ENCODE results near the gene SCYGR1.

Gene SCYGR1

GRCh38 chr2:227420087-227421052 is 32.6 kb upstream of the SCYGR1 start:
- no peak for TF ChIP-seq ZBTB7A (IDR thresholded peaks at IDR 0.05; ENCODE audit: low read depth)
- TF ChIP-seq NFIC (IDR thresholded peaks at IDR 0.05): no peak
- TF ChIP-seq USF1 (IDR thresholded peaks at IDR 0.05): no peak
- TF ChIP-seq EGR1 (IDR thresholded peaks at IDR 0.05): no peak
- TF ChIP-seq TCF12 (IDR thresholded peaks at IDR 0.05; ENCODE audit: low read depth): no peak
- TF ChIP-seq FOXM1 (IDR thresholded peaks at IDR 0.05; ENCODE audit: borderline replicate concordance, low read depth): no peak
- TF ChIP-seq TAF1 (IDR thresholded peaks at IDR 0.05; ENCODE audit: low read depth): no peak
- no peak for TF ChIP-seq RAD21 (IDR thresholded peaks at IDR 0.05; ENCODE audit: low read depth)
- TF ChIP-seq EP300 (IDR thresholded peaks at IDR 0.05; ENCODE audit: borderline replicate concordance): no peak
- TF ChIP-seq YY1 (IDR thresholded peaks at IDR 0.05; ENCODE audit: low read depth): no peak
- TF ChIP-seq CEBPB (IDR thresholded peaks at IDR 0.05): no peak
- TF ChIP-seq CREB1 (IDR thresholded peaks at IDR 0.05; ENCODE audit: low read depth): no peak
- no peak for TF ChIP-seq REST (IDR thresholded peaks at IDR 0.05; ENCODE audit: low read depth)
- TF ChIP-seq TEAD4 (IDR thresholded peaks at IDR 0.05): no peak
- no peak for TF ChIP-seq MAX (IDR thresholded peaks at IDR 0.05)

- TF ChIP-seq YY1 (IDR thresholded peaks at IDR 0.05; ENCODE audit: low read depth): no peak
- TF ChIP-seq MAX (IDR thresholded peaks at IDR 0.05): no peak
- no peak for TF ChIP-seq NFIC (IDR thresholded peaks at IDR 0.05)
- TF ChIP-seq RAD21 (IDR thresholded peaks at IDR 0.05; ENCODE audit: low read depth): no peak
- no peak for TF ChIP-seq EP300 (IDR thresholded peaks at IDR 0.05; ENCODE audit: borderline replicate concordance)
- TF ChIP-seq FOXM1 (IDR thresholded peaks at IDR 0.05; ENCODE audit: borderline replicate concordance, low read depth): no peak
- TF ChIP-seq CREB1 (IDR thresholded peaks at IDR 0.05; ENCODE audit: low read depth): no peak
- TF ChIP-seq TAF1 (IDR thresholded peaks at IDR 0.05; ENCODE audit: low read depth): no peak
- TF ChIP-seq REST (IDR thresholded peaks at IDR 0.05; ENCODE audit: low read depth): no peak
- TF ChIP-seq TCF12 (IDR thresholded peaks at IDR 0.05; ENCODE audit: low read depth): no peak
- no peak for TF ChIP-seq TEAD4 (IDR thresholded peaks at IDR 0.05)
- no peak for TF ChIP-seq ZBTB7A (IDR thresholded peaks at IDR 0.05; ENCODE audit: low read depth)
- TF ChIP-seq CEBPB (IDR thresholded peaks at IDR 0.05): no peak
Observed at GRCh38 chr2:227416701-227417100, 29.0 kb upstream of the SCYGR1 start.

GRCh38 chr2:227415538-227416424 is 28.0 kb upstream of the SCYGR1 start:
- peak; percentile 40; the same call in 1 of the 2 replicates for TF ChIP-seq USF1 (IDR thresholded peaks at IDR 0.05)
- TF ChIP-seq CEBPB (IDR thresholded peaks at IDR 0.05): no peak

GRCh38 chr2:227414846-227415245 is 27.1 kb upstream of the SCYGR1 start:
- TF ChIP-seq CREB1 (IDR thresholded peaks at IDR 0.05; ENCODE audit: low read depth) (no peak), REST (IDR thresholded peaks at IDR 0.05; ENCODE audit: low read depth) (no peak), RAD21 (IDR thresholded peaks at IDR 0.05; ENCODE audit: low read depth) (no peak), EGR1 (IDR thresholded peaks at IDR 0.05) (no peak), FOXM1 (IDR thresholded peaks at IDR 0.05; ENCODE audit: borderline replicate concordance, low read depth) (no peak), TAF1 (IDR thresholded peaks at IDR 0.05; ENCODE audit: low read depth) (no peak), NFIC (IDR thresholded peaks at IDR 0.05) (no peak), TCF12 (IDR thresholded peaks at IDR 0.05; ENCODE audit: low read depth) (no peak), EP300 (IDR thresholded peaks at IDR 0.05; ENCODE audit: borderline replicate concordance) (no peak), YY1 (IDR thresholded peaks at IDR 0.05; ENCODE audit: low read depth) (no peak), ZBTB7A (IDR thresholded peaks at IDR 0.05; ENCODE audit: low read depth) (no peak), TEAD4 (IDR thresholded peaks at IDR 0.05) (no peak), USF1 (IDR thresholded peaks at IDR 0.05) (no peak)

Data from Ishikawa (cell line).